T-helper 2 cell treated with Interferon-gamma antibody and Interleukin-4, amounts not matched to agents 5 μg/mL and 100 μg/mL, for 36 hours (primary cell): ENCODE results near the gene PLET1.

Experiments used
- DNase-seq: peaks from one replicate; pipeline ENCODE4 v3.0.0; 2021; ENCODE audit warnings: low spot score
- H3K27ac Mint-ChIP-seq: one replicate; pipeline ENCODE4 v1.8.0; 2021; ENCODE audit warnings: mild to moderate bottlenecking, mixed read lengths
- H3K27me3 Mint-ChIP-seq: one replicate; pipeline ENCODE4 v1.8.0; 2021; ENCODE audit warnings: low read depth, mixed read lengths
- H3K36me3 Mint-ChIP-seq: one replicate; pipeline ENCODE4 v1.8.0; 2021; ENCODE audit warnings: low read depth, mixed read lengths
- H3K4me1 Mint-ChIP-seq: one replicate; pipeline ENCODE4 v1.8.0; 2021; ENCODE audit warnings: low read depth, mixed read lengths
- H3K4me3 Mint-ChIP-seq: one replicate; pipeline ENCODE4 v1.8.0; 2022; ENCODE audit warnings: mild to moderate bottlenecking, moderate library complexity, mixed read lengths
- H3K9me3 Mint-ChIP-seq: one replicate; pipeline ENCODE4 v1.8.0; 2021; ENCODE audit warnings: mixed read lengths

PLET1 gene

DNA sequence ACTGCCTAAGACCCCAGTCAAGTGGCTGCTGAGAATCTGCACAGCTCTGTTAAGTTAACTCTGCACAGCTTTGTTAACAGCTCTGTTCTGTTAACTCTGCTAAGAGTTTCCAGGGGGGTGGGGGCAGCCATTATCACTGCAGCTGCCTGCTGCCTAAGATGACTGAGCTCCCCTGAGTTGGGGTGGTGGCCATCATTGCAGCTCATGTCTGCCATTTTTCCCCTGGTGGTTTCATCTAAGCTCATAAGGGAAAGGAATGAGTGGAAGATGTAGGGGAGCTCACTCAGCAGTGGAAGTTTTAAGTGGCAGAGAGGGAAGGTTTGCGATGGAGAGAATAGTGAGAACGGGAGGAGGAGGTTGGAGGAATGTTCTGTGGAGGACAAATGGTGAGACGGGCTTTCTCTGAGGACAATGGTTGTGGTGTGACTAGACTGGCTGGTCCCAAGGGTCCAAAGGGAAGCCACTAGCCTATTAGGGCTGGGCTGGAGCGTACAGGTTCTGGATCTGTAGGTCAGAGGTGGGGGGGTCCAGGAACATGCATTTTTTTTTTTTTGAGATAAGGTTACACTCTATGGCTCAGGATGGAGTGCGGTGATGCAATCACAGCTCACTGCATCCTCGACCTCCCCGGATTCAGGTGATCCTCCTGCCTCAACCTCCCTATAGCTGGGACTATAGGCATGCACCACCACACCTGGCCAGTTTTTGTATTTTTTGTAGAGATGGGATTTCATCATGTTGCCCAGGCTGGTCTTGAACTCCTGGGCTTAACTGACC lies 13.5 kb upstream of the PLET1 start:
- Mint-ChIP-seq H3K27me3 (peaks cover 6% of the 10 kb centered on the region), H3K4me1 (peaks cover 10% of the 10 kb centered on the region), H3K27ac (no peak overlapping the region), H3K4me3 (no peak overlapping the region), H3K9me3 (no peaks in the 10 kb centered on the region), H3K36me3 (no peaks in the 10 kb centered on the region)
- no peak for DNase-seq

GRCh38 chr11:112273066-112273465 lies 12.4 kb upstream of the PLET1 start:
- Mint-ChIP-seq H3K4me1 (peaks cover 10% of the 10 kb centered on the region), H3K9me3 (no peaks in the 10 kb centered on the region), H3K4me3 (no peak overlapping the region), H3K27ac (no peak overlapping the region), H3K36me3 (no peaks in the 10 kb centered on the region), H3K27me3 (peaks cover 6% of the 10 kb centered on the region)
- no peak for DNase-seq

DNA sequence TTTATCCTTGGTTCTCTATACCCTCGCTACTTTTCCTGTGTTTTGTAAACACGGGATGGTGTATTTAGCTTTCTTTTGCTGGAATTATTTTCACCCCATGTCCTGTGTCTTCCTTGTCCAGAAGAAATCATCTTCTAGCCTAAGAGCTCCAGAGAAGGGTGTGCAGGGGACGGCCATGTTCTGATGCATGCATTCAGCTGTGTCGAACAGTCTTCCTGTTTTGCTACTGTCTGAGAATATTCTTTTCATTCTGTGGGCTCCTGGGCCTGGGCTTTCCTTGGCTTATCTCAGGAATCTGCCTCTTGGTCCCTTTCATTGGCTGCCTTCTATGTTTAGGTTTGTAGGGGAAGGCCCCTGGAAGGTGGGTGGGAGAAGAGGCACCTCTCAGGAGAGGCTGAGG lies 10.6 kb upstream of the PLET1 start:
- no peak overlapping the region for H3K4me3 Mint-ChIP-seq
- no peaks in the 10 kb centered on the region for H3K36me3 Mint-ChIP-seq
- peaks cover 2% of the 10 kb centered on the region for H3K27me3 Mint-ChIP-seq
- H3K27ac Mint-ChIP-seq = no peak overlapping the region
- no peaks in the 10 kb centered on the region for H3K9me3 Mint-ChIP-seq
- no peak for DNase-seq
- H3K4me1 Mint-ChIP-seq = peaks cover 3% of the 10 kb centered on the region

DNA sequence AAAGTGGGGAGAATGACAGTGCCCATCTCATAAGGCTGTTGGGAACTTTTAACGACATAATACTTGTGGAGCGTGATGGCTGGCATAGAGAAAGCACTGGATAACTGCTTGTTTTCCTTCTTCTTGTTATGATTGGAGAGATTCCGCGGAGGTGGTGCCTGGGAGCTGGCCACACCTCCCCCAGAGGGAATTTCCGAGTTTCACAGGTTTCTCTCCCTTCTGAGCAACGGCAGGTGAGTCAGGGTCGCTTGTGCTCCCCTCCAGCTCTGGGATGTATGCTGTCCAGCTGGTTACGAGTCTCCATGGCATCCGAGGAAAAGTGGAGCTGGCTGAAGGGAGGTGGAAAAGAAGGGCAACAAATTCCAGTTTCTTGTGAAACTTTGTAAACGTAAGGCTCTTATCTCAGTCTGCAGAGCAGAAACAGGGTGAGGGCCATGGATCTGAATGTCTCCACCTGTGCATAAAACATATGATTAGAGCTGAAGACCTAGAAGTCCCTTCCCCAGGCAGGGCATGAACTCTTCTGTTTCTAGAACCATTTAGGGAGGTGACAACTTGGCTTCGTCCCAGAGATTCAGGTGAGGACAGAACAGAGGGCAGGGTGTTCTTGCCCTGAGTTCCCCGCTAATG lies 10.0 kb upstream of the PLET1 start:
- H3K9me3 Mint-ChIP-seq = no peaks in the 10 kb centered on the region
- H3K36me3 Mint-ChIP-seq = no peaks in the 10 kb centered on the region
- no peak overlapping the region for H3K4me3 Mint-ChIP-seq
- no peak for DNase-seq
- no peaks in the 10 kb centered on the region for H3K4me1 Mint-ChIP-seq
- H3K27ac Mint-ChIP-seq = no peak overlapping the region
- peaks cover 2% of the 10 kb centered on the region for H3K27me3 Mint-ChIP-seq

DNA sequence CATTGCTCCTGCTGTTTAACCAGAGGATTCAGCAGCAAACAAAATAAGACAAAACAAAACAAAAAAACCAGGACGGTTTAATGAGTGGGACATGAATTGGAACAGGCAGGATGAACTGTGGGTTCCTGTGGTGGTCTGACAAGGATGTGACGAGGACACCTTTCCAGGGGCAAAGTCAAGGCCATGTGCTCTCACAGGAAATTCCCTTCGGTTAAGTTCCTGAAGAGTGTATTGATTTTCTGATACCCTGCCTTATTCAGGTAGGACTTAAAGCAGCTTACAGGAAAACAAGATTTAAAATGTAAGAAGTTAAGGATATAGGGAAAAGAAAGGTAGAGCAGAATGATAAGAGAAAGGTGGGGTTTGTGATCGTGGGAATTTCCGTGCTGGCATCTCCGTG lies 8.5 kb upstream of the PLET1 start:
- H3K27ac Mint-ChIP-seq = no peak overlapping the region
- no peaks in the 10 kb centered on the region for H3K9me3 Mint-ChIP-seq
- no peak overlapping the region for H3K4me3 Mint-ChIP-seq
- no peaks in the 10 kb centered on the region for H3K4me1 Mint-ChIP-seq
- peaks cover 2% of the 10 kb centered on the region for H3K27me3 Mint-ChIP-seq
- no peaks in the 10 kb centered on the region for H3K36me3 Mint-ChIP-seq
- no peak for DNase-seq

GRCh38 chr11:112268406-112268805 lies 7.7 kb upstream of the PLET1 start:
- Mint-ChIP-seq H3K36me3 (no peaks in the 10 kb centered on the region), H3K27ac (no peak overlapping the region), H3K4me3 (no peak overlapping the region), H3K27me3 (peaks cover 2% of the 10 kb centered on the region), H3K9me3 (no peaks in the 10 kb centered on the region), H3K4me1 (no peaks in the 10 kb centered on the region)
- no peak for DNase-seq

GRCh38 chr11:112267188-112267591 lies 6.5 kb upstream of the PLET1 start:
- H3K27me3 Mint-ChIP-seq = peaks cover 2% of the 10 kb centered on the region
- H3K27ac Mint-ChIP-seq = no peak overlapping the region
- no peaks in the 10 kb centered on the region for H3K9me3 Mint-ChIP-seq
- DNase-seq = no peak
- H3K4me3 Mint-ChIP-seq = no peak overlapping the region
- no peaks in the 10 kb centered on the region for H3K36me3 Mint-ChIP-seq
- no peaks in the 10 kb centered on the region for H3K4me1 Mint-ChIP-seq

DNA sequence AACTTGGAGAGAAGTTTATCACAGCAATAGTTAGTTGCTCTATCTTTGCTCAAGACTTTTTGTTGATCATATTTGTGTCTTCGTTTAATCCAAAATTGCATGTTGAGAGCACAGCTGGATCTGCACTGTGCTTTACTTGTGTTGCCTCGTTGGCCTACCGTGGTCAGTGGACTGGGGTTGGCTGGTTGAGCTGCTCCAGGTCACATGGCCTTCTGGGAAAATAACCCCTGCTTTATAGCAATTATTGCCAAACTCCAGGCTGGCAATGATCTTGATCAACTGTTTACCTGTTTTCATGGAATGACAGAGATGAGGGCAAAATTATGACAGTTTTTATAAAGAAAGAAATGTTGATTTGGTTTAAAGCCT lies 5.7 kb upstream of the PLET1 start:
- H3K27me3 Mint-ChIP-seq = peaks cover 2% of the 10 kb centered on the region
- H3K36me3 Mint-ChIP-seq = no peaks in the 10 kb centered on the region
- DNase-seq = no peak

GRCh38 chr11:112265659-112266409 lies 5.2 kb upstream of the PLET1 start:
- Mint-ChIP-seq H3K36me3 (no peaks in the 10 kb centered on the region), H3K4me1 (no peaks in the 10 kb centered on the region), H3K4me3 (no peak overlapping the region), H3K27me3 (peaks cover 2% of the 10 kb centered on the region), H3K27ac (no peak overlapping the region), H3K9me3 (no peaks in the 10 kb centered on the region)
- no peak for DNase-seq

More for the DNA sequence above, 5.7 kb upstream of the PLET1 start:
- Mint-ChIP-seq H3K27ac (no peak overlapping the region), H3K9me3 (no peaks in the 10 kb centered on the region), H3K4me1 (no peaks in the 10 kb centered on the region), H3K4me3 (no peak overlapping the region)

- Mint-ChIP-seq H3K27ac (no peak overlapping the region), H3K4me3 (no peak overlapping the region), H3K4me1 (no peaks in the 10 kb centered on the region), H3K27me3 (no peaks in the 10 kb centered on the region), H3K9me3 (no peaks in the 10 kb centered on the region), H3K36me3 (no peaks in the 10 kb centered on the region)
- DNase-seq = no peak
Observed at GRCh38 chr11:112255067-112255720, 5.5 kb downstream of the PLET1 start.

DNA sequence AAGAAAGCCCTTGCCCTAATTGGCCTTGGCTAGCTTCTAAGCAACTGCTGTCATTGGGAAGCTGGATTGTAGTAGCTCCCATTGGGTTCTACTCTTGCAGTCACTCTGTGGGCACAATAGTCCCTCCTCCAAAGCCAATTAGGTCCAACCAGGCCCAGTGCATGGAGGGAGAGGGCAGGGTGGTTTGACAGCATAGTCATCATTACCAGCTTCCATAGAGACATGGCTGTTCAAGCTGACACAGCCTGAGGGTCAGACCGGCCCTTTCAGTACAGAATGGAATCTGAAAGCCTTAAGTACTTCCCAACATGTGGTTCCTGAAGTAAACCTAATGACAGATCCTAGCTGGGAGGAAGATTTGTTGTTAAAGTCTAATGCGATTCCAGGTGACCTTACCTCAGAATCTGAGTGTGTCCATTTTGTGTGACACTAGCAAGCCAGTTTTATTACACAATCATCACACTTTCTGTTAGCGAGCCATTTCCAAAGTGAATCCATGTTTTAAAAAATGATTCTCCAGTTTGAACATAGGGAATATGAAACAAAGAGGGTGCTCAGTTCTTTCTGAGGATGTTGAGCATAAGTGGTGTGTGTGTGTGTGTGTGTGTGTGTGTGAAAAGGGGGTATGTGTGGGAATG lies 6.9 kb downstream of the PLET1 start:
- Mint-ChIP-seq H3K4me1 (no peaks in the 10 kb centered on the region), H3K27me3 (no peaks in the 10 kb centered on the region), H3K4me3 (no peak overlapping the region), H3K36me3 (no peaks in the 10 kb centered on the region), H3K27ac (no peak overlapping the region), H3K9me3 (no peaks in the 10 kb centered on the region)
- no peak for DNase-seq

GRCh38 chr11:112249871-112250610 lies 10.6 kb downstream of the PLET1 start:
- no peaks in the 10 kb centered on the region for H3K4me1 Mint-ChIP-seq
- no peak overlapping the region for H3K4me3 Mint-ChIP-seq
- H3K27me3 Mint-ChIP-seq = no peaks in the 10 kb centered on the region
- H3K36me3 Mint-ChIP-seq = no peaks in the 10 kb centered on the region
- H3K9me3 Mint-ChIP-seq = no peaks in the 10 kb centered on the region
- no peak for DNase-seq
- H3K27ac Mint-ChIP-seq = no peak overlapping the region

DNA sequence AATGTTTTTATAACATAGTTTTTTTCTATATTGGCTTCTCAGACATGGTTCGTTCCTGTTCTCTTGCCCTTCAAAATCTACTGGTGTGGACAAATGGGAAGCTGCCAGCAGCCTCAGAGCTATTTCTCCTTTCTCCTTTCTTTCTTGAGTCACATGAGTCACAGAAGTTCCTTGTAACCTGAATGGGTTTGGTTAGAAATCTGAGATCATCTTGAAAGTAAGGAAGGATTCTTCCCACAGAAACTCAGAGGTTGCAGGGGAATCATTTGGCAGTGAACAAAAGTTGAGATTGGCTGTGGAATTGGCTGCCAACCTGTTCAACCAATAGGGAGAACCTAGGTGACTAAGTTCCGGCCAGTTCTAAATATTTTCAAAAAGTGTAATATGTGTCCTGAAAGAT lies 12.5 kb downstream of the PLET1 start:
- peaks cover 3% of the 10 kb centered on the region for H3K36me3 Mint-ChIP-seq
- no peaks in the 10 kb centered on the region for H3K9me3 Mint-ChIP-seq
- no peaks in the 10 kb centered on the region for H3K27me3 Mint-ChIP-seq
- no peaks in the 10 kb centered on the region for H3K4me1 Mint-ChIP-seq
- H3K27ac Mint-ChIP-seq = no peak overlapping the region
- no peak overlapping the region for H3K4me3 Mint-ChIP-seq
- DNase-seq = no peak
